Activated T-cell treated with anti-CD3 and anti-CD28 coated beads, Interleukin-2, amount 50 U/mL, for 24 hours (primary cell): ENCODE results near the gene NCAM1.
"Not testable (repeated sequence)": the region's sequence is repeated elsewhere in the genome, so short reads cannot be mapped to it uniquely, and the experiment has no call there.

Experiments
- DNase-seq: peaks from one replicate; pipeline ENCODE4 v3.0.0-alpha.2; 2020
- H3K27ac Mint-ChIP-seq: 2 replicates; pipeline ENCODE4 v1.8.0; 2020; ENCODE audit warnings: mild to moderate bottlenecking, mixed read lengths
- H3K27me3 Mint-ChIP-seq: 2 replicates; pipeline ENCODE4 v1.8.0; 2020; ENCODE audit warnings: mixed read lengths
- H3K36me3 Mint-ChIP-seq: 2 replicates; pipeline ENCODE4 v1.8.0; 2020; ENCODE audit warnings: low read depth, mixed read lengths
- H3K4me1 Mint-ChIP-seq: 2 replicates; pipeline ENCODE4 v1.8.0; 2020; ENCODE audit warnings: low read depth, mixed read lengths
- H3K4me3 Mint-ChIP-seq: 2 replicates; pipeline ENCODE4 v1.8.0; 2020; ENCODE audit warnings: mild to moderate bottlenecking, moderate library complexity, mixed read lengths
- H3K9me3 Mint-ChIP-seq: 2 replicates; pipeline ENCODE4 v1.8.0; 2020; ENCODE audit warnings: mixed read lengths

Gene NCAM1

GRCh38 chr11:113298496-113298895 is 337.3 kb downstream of the NCAM1 start:
- H3K4me1 Mint-ChIP-seq, H3K36me3 Mint-ChIP-seq, DNase-seq, H3K27ac Mint-ChIP-seq, H3K4me3 Mint-ChIP-seq, H3K9me3 Mint-ChIP-seq: not testable (repeated sequence)
- H3K27me3 Mint-ChIP-seq: peaks cover 60% of the 10 kb centered on the region

DNA sequence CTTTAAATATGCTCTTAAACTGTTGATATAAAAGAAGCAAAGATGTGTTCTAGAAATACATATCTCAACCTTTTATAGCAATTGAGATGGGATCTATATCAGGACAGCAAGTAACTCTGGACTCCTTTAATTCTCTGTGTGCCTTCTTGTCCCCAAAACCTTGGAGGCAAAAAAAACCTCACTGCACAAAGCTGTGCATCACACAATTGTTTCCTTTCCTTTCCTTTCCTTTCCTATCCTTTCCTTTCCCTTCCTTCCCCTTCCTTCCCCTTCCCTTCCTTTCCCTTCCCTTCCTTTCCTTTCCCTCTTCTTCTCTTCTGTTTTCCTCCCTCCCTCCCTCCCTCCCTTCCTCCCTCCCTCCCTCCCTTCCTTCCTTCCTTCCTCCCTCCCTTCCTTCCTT is 343.7 kb downstream of the NCAM1 start:
- Mint-ChIP-seq H3K36me3 (no peaks in the 10 kb centered on the region), H3K27ac (no peak overlapping the region), H3K27me3 (peaks cover 14% of the 10 kb centered on the region), H3K4me1 (peaks cover 4% of the 10 kb centered on the region), H3K4me3 (no peak overlapping the region), H3K9me3 (no peaks in the 10 kb centered on the region)
- DNase-seq: no peak

GRCh38 chr11:113305440-113306336 is 344.5 kb downstream of the NCAM1 start:
- Mint-ChIP-seq H3K36me3 (no peaks in the 10 kb centered on the region), H3K4me3 (no peak overlapping the region), H3K27ac (no peak overlapping the region), H3K4me1 (peaks cover 4% of the 10 kb centered on the region), H3K9me3 (no peaks in the 10 kb centered on the region), H3K27me3 (peaks cover 13% of the 10 kb centered on the region)
- peak; percentile 79 for DNase-seq

GRCh38 chr11:113308601-113309000 is 347.4 kb downstream of the NCAM1 start:
- H3K27me3 Mint-ChIP-seq: peaks cover 3% of the 10 kb centered on the region
- H3K4me1 Mint-ChIP-seq: peaks cover 9% of the 10 kb centered on the region
- no peak overlapping the region for H3K27ac Mint-ChIP-seq
- DNase-seq: no peak
- H3K4me3 Mint-ChIP-seq: no peak overlapping the region
- H3K9me3 Mint-ChIP-seq: no peaks in the 10 kb centered on the region
- no peaks in the 10 kb centered on the region for H3K36me3 Mint-ChIP-seq

DNA sequence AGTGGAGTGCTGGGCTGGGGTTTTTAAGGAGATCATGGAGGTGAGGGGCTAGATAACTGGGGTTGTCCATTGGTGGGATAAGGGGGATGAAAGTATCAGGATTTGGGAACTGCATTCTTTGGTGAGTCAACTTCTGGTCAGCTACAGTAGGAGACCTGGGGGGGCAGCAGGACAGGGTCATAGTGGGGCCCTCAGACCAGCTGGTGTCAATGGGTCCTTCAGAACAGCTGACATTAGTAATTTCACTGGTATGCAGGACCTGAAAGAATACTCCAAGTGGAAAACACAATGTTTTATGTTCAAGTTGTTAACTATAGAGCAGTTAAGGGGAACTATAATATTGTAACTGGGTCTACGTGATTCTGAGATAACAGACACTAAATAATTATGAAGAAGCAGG is 350.3 kb downstream of the NCAM1 start:
- Mint-ChIP-seq H3K9me3 (no peaks in the 10 kb centered on the region), H3K4me3 (no peak overlapping the region), H3K27ac (peak overlapping the region; percentile 8), H3K27me3 (no peaks in the 10 kb centered on the region), H3K36me3 (peaks cover 11% of the 10 kb centered on the region), H3K4me1 (peaks cover 25% of the 10 kb centered on the region)
- DNase-seq: no peak

GRCh38 chr11:113313601-113314000 is 352.4 kb downstream of the NCAM1 start:
- peak overlapping the region; percentile 85 for H3K4me3 Mint-ChIP-seq
- H3K27ac Mint-ChIP-seq: peak overlapping the region; percentile 92
- no peak for DNase-seq
- H3K4me1 Mint-ChIP-seq: peaks cover 31% of the 10 kb centered on the region
- no peaks in the 10 kb centered on the region for H3K9me3 Mint-ChIP-seq
- peaks cover 32% of the 10 kb centered on the region for H3K36me3 Mint-ChIP-seq
- no peaks in the 10 kb centered on the region for H3K27me3 Mint-ChIP-seq

GRCh38 chr11:113314065-113314388 is 352.8 kb downstream of the NCAM1 start:
- Mint-ChIP-seq H3K4me1 (peaks cover 31% of the 10 kb centered on the region), H3K27ac (peak overlapping the region; percentile 92), H3K4me3 (peak overlapping the region; percentile 85), H3K36me3 (peaks cover 36% of the 10 kb centered on the region), H3K27me3 (no peaks in the 10 kb centered on the region), H3K9me3 (no peaks in the 10 kb centered on the region)
- DNase-seq: no peak

DNA sequence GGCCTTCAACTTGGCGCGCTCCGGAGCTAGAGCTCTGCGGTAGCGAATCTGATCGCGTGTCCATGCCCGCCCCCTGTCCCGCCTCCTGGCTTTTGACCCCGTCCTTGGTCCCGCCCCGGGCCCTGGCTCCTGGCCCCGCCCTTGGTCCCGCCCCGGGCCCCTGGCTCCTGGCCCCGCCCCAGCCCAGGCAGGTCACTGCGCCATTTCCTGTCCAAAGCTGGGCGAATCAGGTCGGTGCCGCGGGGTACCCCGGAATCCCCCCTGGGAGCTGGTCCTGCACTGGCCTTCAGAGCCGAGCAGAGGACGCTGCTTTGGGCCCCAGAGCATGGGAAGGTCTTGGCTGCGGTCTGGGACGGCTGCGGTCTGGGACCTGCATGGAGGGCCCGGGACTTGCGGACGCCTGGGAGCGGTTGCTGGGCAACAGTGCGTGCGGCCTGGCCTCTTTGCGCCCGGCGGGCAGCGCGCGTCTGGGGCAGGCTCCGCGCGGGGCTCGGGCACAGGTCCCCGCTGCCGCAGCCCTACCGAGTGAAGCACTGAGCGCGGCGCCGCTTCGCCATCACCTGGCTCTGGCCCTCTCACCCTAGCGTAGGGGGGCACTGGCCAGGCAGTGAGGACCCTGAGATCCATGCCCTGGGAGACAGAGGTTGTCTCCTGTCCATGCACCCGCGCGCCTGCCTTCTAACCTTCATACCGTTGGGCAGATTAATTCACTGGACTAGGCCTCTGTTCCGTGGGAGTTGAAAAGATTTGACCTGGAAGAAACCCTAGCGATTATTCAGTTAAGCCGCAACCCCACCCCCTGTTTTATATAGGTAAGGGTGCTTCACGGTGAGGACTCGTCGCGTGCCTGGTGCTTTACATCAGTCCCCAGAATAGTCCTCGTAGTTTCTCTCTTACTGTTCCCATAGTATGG is 353.4 kb downstream of the NCAM1 start, which contains the start of gene TTC12:
TSS of gene TTC12 (plus strand) at position 195 of the 913 bp plus-strand sequence. CDS start 1,675 bp downstream, outside the sequence.
- H3K36me3 Mint-ChIP-seq: peaks cover 42% of the 10 kb centered on the region
- peak within 1 kb of the TSS; percentile 85 for H3K4me3 Mint-ChIP-seq
- peak within 1 kb of the TSS; percentile 92 for H3K27ac Mint-ChIP-seq
- peaks cover 31% of the 10 kb centered on the region for H3K4me1 Mint-ChIP-seq
- H3K9me3 Mint-ChIP-seq: no peaks in the 10 kb centered on the region
- H3K27me3 Mint-ChIP-seq: no peaks in the 10 kb centered on the region
- peak; percentile 99 for DNase-seq

DNA sequence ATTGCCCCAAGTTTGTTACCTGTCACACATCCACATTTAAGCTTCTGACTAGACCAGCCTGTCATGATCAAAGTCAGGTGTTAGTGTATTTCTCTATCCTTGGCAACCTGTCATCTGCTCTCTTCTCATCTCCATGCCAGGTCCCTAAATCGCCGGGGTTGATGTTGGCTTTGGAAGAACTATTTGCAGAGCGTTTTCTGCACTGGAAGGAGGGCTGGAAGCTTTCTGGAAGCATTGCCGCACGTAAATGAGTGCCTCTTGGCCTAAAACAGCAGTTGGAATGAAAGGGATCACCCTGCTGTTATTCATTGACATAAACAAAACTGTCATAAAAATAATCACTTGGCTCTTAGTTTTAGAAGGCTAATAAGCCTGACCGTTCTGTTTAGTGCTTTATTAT is 354.6 kb downstream of the NCAM1 start:
- H3K9me3 Mint-ChIP-seq: no peaks in the 10 kb centered on the region
- H3K4me1 Mint-ChIP-seq: peaks cover 31% of the 10 kb centered on the region

DNA sequence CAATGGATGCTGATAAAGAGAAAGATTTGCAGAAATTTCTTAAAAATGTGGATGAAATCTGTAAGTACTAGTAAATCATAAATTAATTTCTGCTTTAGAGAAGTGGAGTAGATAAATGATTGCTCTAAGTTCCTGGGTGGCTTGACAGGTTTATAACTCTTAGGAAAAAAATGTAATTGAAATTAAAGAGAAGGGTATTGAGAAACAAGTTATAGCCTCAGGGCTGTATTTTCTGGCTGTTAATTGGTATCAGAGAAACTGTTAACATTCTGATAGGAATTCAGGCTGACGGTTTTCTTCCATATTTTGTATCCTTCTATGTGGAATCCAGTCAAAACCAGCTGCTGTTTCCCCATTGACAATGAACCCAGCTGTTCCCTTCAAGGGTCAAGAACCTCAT is 355.0 kb downstream of the NCAM1 start:
- Mint-ChIP-seq H3K4me3 (no peak overlapping the region), H3K27me3 (no peaks in the 10 kb centered on the region), H3K4me1 (peaks cover 33% of the 10 kb centered on the region), H3K36me3 (peaks cover 56% of the 10 kb centered on the region), H3K9me3 (no peaks in the 10 kb centered on the region), H3K27ac (no peak overlapping the region)
- DNase-seq: no peak

More for the DNA sequence above, 354.6 kb downstream of the NCAM1 start:
- Mint-ChIP-seq H3K4me3 (peak overlapping the region; percentile 85), H3K27me3 (no peaks in the 10 kb centered on the region), H3K27ac (peak overlapping the region; percentile 88), H3K36me3 (peaks cover 53% of the 10 kb centered on the region)
- no peak for DNase-seq

DNA sequence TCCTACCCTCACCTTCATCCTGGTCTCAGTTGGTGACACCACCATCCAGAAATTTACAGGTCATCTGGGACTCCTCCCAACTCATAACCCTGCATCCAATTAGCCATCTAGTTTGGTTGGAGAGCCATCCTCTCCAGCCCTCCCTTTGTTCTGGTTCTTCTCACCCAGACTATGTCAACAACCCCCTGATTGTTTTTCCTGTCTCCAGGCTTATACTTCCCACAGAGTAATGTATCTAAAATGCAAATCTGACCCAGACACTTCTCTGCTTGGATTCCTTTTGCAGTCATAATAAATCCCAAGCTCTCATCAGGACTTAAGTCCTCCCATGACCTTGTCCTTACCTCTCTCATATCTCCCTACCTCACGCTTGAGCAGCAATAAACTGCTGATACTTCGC is 356.1 kb downstream of the NCAM1 start:
- Mint-ChIP-seq H3K27ac (peak overlapping the region; percentile 1), H3K4me3 (no peak overlapping the region), H3K27me3 (no peaks in the 10 kb centered on the region), H3K9me3 (no peaks in the 10 kb centered on the region), H3K36me3 (peaks cover 56% of the 10 kb centered on the region), H3K4me1 (peaks cover 33% of the 10 kb centered on the region)
- no peak for DNase-seq

DNA sequence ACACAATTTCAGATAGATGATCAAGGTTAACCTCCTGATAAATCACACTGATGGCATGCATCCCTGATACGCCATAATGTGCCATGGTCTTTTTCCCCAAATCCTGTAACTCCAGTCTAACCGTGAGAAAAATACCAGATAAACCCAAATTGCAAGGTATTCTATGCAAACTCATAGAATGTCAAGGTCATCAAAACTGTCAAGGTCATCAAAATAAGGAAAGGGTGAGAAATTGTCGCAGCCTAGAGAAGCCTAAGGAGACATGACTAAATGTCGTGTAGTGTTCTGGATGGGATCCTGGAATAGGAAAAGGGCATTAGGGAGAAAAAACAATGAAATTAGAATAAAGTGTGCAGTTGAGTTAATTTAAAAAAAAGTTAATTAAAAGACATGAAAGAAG is 357.9 kb downstream of the NCAM1 start:
- no peaks in the 10 kb centered on the region for H3K27me3 Mint-ChIP-seq
- no peak for DNase-seq
- no peak overlapping the region for H3K27ac Mint-ChIP-seq
- no peaks in the 10 kb centered on the region for H3K9me3 Mint-ChIP-seq
- no peak overlapping the region for H3K4me3 Mint-ChIP-seq
- H3K4me1 Mint-ChIP-seq: peaks cover 26% of the 10 kb centered on the region
- H3K36me3 Mint-ChIP-seq: peaks cover 67% of the 10 kb centered on the region

- no peaks in the 10 kb centered on the region for H3K27me3 Mint-ChIP-seq
- peaks cover 76% of the 10 kb centered on the region for H3K36me3 Mint-ChIP-seq
- H3K4me3 Mint-ChIP-seq: no peak overlapping the region
- H3K9me3 Mint-ChIP-seq: no peaks in the 10 kb centered on the region
- no peak for DNase-seq
- H3K4me1 Mint-ChIP-seq: peaks cover 11% of the 10 kb centered on the region
- no peak overlapping the region for H3K27ac Mint-ChIP-seq
Measured at GRCh38 chr11:113322158-113322557, 360.9 kb downstream of the NCAM1 start.

DNA sequence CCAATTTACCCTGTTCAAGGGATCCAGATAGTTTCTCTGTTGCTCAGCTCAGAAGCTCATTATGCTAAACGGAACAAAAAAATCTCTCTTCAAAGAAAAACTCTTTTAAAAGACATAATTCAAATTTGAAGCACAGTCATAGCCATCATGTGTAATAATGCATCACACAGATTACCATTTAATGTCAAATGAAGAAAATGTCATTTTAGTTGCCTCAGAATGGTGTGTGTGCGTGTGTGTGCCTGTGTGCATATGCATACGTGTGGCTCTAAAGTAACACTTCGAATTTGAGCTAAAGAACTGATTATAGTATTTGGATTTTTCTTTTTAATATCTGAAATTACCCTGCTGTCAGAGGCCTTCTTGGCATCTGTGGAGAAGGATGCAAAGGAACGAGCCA is 363.0 kb downstream of the NCAM1 start:
- no peak for DNase-seq
- Mint-ChIP-seq H3K27ac (no peak overlapping the region), H3K9me3 (no peaks in the 10 kb centered on the region), H3K27me3 (no peaks in the 10 kb centered on the region), H3K4me3 (no peak overlapping the region), H3K4me1 (peaks cover 5% of the 10 kb centered on the region), H3K36me3 (peaks cover 76% of the 10 kb centered on the region)
